Nephron progenitor cell (in vitro differentiated cells): ENCODE measurements around the gene MRPL10.

ENCODE experiments used
- DNase-seq: peaks from one replicate; pipeline ENCODE4 v3.0.0; 2021
- H3K27ac Mint-ChIP-seq: 2 replicates; pipeline ENCODE4 v1.8.0; 2021; ENCODE audit warnings: mild to moderate bottlenecking, moderate library complexity, mixed read lengths
- H3K27me3 Mint-ChIP-seq: 2 replicates; pipeline ENCODE4 v1.8.0; 2021; ENCODE audit warnings: mild to moderate bottlenecking, low read depth, mixed read lengths; ENCODE audit not compliant: poor library complexity
- H3K36me3 Mint-ChIP-seq: 2 replicates; pipeline ENCODE4 v1.8.0; 2021; ENCODE audit warnings: low read depth, mixed read lengths
- H3K4me1 Mint-ChIP-seq: 2 replicates; pipeline ENCODE4 v1.8.0; 2021; ENCODE audit warnings: mixed read lengths
- H3K4me3 Mint-ChIP-seq: 2 replicates; pipeline ENCODE4 v1.8.0; 2021; ENCODE audit warnings: mild to moderate bottlenecking, moderate library complexity, mixed read lengths
- H3K9me3 Mint-ChIP-seq: 2 replicates; pipeline ENCODE4 v1.8.0; 2021; ENCODE audit warnings: mild to moderate bottlenecking, moderate library complexity, mixed read lengths
- TF ChIP-seq, protein P1 (sequence below): fragments of 200-600 bp; sonication (generic); IDR thresholded peaks from 2 replicates; pipeline ENCODE4 v1.5.0; 2021; ENCODE audit warnings: antibody characterized with exemption

The MRPL10 gene

DNA sequence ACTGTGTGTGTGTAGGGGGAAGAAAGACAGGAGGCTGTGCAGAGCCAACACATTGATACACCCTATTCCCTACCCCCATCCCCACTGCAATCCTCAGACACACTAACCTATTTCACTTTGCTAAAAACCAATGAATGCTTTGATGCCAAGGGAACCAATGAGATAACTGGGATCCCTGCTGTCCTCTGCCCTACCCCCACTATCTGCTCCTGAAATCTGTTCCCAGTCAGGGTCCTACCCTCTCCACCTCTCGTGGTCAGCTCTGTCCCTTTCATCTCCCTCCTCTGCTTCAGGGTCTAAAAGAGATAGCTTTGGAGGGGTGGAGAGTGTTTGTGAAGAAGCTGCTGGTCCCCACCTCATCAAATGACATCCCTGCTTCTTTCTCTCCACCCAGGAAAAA lies 38.7 kb upstream of the MRPL10 start:
- TF ChIP-seq, protein P1, sequence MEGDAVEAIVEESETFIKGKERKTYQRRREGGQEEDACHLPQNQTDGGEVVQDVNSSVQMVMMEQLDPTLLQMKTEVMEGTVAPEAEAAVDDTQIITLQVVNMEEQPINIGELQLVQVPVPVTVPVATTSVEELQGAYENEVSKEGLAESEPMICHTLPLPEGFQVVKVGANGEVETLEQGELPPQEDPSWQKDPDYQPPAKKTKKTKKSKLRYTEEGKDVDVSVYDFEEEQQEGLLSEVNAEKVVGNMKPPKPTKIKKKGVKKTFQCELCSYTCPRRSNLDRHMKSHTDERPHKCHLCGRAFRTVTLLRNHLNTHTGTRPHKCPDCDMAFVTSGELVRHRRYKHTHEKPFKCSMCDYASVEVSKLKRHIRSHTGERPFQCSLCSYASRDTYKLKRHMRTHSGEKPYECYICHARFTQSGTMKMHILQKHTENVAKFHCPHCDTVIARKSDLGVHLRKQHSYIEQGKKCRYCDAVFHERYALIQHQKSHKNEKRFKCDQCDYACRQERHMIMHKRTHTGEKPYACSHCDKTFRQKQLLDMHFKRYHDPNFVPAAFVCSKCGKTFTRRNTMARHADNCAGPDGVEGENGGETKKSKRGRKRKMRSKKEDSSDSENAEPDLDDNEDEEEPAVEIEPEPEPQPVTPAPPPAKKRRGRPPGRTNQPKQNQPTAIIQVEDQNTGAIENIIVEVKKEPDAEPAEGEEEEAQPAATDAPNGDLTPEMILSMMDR, result no peak

DNA sequence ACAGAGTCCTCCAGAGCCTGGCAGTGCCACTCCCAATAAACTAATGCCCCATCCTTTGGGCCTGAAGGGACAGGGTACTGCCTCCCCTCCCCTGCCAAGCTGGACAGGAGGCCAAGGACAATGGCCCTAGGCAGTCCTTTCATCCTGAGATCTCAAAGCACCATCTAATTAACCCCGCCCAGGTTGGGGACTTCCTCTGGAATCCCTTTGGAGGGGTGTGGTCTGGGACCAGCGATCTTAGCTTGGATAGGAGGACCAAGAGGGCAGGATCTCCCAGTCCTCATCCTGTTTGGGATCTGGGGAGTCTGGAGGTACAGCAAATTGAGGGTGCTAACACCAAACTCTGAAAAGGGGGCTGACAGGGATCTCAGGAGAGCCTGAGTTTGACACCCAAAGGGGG lies 37.8 kb upstream of the MRPL10 start:
- TF ChIP-seq, protein P1, result no peak
- no peak for DNase-seq
- Mint-ChIP-seq H3K4me1 (peaks cover 97% of the 10 kb centered on the region), H3K36me3 (no peaks in the 10 kb centered on the region), H3K27ac (no peak overlapping the region), H3K9me3 (no peaks in the 10 kb centered on the region), H3K4me3 (no peak overlapping the region), H3K27me3 (peaks cover 16% of the 10 kb centered on the region)

More for the DNA sequence above, 38.7 kb upstream of the MRPL10 start:
- H3K36me3 Mint-ChIP-seq, result no peaks in the 10 kb centered on the region
- peak overlapping the region; percentile 45 for H3K4me3 Mint-ChIP-seq
- H3K4me1 Mint-ChIP-seq, result peaks cover 97% of the 10 kb centered on the region
- no peak overlapping the region for H3K27ac Mint-ChIP-seq
- no peaks in the 10 kb centered on the region for H3K9me3 Mint-ChIP-seq
- H3K27me3 Mint-ChIP-seq, result peaks cover 14% of the 10 kb centered on the region
- DNase-seq, result no peak

DNA sequence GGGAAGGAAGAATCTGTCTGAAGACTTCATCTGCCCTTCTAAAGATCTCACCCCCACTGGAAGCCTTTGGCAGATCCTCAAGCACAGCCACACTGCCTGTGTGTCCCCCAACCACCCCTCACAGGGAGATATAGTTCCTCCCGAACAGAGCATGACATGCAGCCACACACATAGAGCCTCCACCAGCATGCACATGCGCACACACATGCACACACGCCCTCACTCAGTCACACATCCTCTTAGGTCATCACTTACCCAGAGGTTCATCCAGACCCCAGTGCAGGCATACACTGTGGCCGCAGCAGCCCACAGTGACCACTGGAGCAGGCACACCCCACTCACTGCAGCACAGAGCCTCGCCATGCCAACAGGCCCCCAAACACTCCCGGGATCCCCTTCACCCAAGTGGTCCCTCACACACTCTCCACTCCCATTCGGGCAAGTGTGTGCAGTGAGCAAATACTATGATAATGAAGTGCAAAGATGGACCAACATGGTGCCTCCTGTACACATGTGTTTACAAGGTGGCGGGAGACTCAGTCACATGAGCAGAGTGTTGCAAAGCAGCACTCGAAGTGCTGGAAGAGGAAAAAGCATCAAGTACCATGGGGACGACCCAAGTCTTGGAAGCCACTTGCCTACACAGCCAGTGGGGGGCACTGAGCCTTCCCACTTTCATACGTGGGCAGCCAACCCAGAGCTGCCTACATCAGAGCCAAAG lies 36.6 kb upstream of the MRPL10 start:
- Mint-ChIP-seq H3K27ac (no peak overlapping the region), H3K36me3 (no peaks in the 10 kb centered on the region), H3K27me3 (peaks cover 16% of the 10 kb centered on the region), H3K4me3 (no peak overlapping the region), H3K4me1 (peaks cover 92% of the 10 kb centered on the region), H3K9me3 (no peaks in the 10 kb centered on the region)
- TF ChIP-seq, protein P1, result no peak
- no peak for DNase-seq

DNA sequence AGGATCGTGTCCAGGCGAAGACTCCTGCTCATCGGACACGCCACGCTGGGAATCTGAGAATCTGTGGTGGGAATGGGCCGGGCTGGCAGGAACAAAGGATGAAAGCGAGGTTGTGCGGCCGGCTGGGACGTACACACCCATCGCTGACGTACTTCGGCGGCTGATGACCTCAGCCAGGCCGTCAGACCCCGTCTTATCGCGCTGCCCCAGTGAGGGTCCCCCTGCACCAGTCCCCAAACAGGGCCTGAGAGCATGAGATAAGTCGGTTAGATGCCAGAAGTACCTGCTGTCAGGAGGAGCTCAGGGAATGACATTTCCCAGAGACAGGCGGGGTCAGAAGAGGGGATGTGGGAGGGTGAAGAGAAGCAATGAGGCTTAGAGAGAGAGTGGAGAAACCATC lies 35.6 kb upstream of the MRPL10 start:
- no peak overlapping the region for H3K27ac Mint-ChIP-seq
- no peaks in the 10 kb centered on the region for H3K36me3 Mint-ChIP-seq
- H3K27me3 Mint-ChIP-seq, result peaks cover 13% of the 10 kb centered on the region

DNA sequence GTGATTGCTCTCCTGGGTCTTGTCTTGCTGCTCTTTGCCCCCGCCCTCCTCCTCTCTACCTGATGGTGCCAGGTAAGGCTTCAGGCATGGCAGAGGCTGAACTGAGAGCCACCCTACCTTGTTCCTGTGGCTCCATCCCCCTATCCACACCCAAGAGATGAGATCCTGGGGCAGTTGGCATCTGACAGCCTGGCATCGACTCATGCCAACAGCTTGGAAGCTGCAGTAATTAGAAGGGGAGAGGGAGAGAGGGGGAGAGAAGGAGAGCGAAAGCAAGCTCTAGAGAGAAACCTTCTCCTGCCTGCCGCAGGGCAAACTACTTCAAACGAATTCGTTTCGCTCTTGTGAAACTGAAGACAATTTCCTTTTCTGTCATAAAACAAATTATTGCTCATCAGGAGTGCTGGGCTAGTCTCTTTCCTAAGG lies 33.5 kb upstream of the MRPL10 start:
- no peaks in the 10 kb centered on the region for H3K9me3 Mint-ChIP-seq
- peaks cover 80% of the 10 kb centered on the region for H3K4me1 Mint-ChIP-seq
- H3K27me3 Mint-ChIP-seq, result peaks cover 12% of the 10 kb centered on the region
- no peak for DNase-seq
- TF ChIP-seq, protein P1, result no peak
- peak overlapping the region; percentile 18 for H3K4me3 Mint-ChIP-seq
- H3K27ac Mint-ChIP-seq, result peak overlapping the region; percentile 74
- no peaks in the 10 kb centered on the region for H3K36me3 Mint-ChIP-seq

More for the DNA sequence above, 35.6 kb upstream of the MRPL10 start:
- Mint-ChIP-seq H3K4me3 (no peak overlapping the region), H3K9me3 (no peaks in the 10 kb centered on the region), H3K4me1 (peaks cover 88% of the 10 kb centered on the region)
- DNase-seq, result no peak
- TF ChIP-seq, protein P1, result no peak
